ENCODE results near the gene CNOT2. TPM values are rescaled to one million over a fixed set of nuclear protein-coding genes. Genes with fewer than 3 reads are reported as not detected.
"Not testable (repeated sequence)": the region's sequence is repeated elsewhere in the genome, so short reads cannot be mapped to it uniquely, and the experiment has no call there.

The CNOT2 gene
- total RNA-seq, 2 experiments from 2014 or later, result 76.2 to 78.2 TPM

DNA sequence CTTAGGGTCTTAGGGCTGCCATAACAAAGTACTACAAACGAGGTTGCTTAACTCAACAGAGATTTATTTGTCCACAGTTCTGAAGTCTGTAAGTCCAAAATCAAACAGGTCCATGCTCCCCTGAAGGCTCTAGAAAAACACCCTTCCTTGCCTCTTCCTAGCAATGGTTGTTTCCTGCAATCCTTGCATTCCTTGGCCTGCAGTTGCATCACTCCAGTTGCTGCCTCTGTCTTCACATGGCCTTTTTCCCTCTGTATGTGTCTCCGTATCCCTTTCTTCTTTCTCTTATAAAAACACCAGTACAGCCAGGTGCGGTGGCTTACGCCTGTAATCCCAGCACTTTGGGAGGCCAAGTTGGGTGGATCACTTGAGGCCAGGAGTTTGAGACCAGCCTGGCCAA is 140.3 kb downstream of the CNOT2 start:
- no peaks in the 10 kb centered on the region for H3K36me3 Mint-ChIP-seq (ENCODE audit: low read depth)
- H3K9me3 Mint-ChIP-seq (ENCODE audit: insufficient read depth), result no peaks in the 10 kb centered on the region
- no peak overlapping the region for H3K27ac Mint-ChIP-seq
- H3K4me1 Mint-ChIP-seq (ENCODE audit: low read depth), result peaks cover 6% of the 10 kb centered on the region
- DNase-seq (no peak), ATAC-seq (no peak)
- H3K27me3 Mint-ChIP-seq (ENCODE audit: low read depth), result no peaks in the 10 kb centered on the region
- ChIA-PET CTCF (no interaction called here), POLR2A (no interaction called here)
- H3K4me3 Mint-ChIP-seq, result no peak overlapping the region

DNA sequence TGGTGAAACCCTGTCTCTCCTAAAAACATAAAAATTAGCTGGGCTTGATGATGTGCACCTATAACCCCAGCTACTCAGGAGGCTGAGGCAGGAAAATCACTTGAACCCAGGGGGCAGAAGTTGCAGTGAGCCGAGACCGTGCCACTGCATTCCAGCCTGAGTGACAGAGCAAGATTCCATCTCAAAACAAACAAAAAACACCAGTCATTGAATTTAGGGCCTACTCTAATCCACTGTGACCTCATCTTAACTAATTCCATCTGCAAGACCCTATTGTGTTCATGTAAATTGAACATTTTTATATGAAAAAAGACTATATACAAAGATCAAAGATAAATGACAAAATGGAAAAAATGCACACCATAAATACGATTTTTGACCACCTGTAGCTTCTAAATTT is 140.7 kb downstream of the CNOT2 start:
- H3K27ac Mint-ChIP-seq, result no peak overlapping the region

GRCh38 chr12:70386771-70387170 is 143.5 kb downstream of the CNOT2 start:
- no peak for ATAC-seq
- CTCF ChIA-PET, result no interaction called here

More for the DNA sequence above, 140.7 kb downstream of the CNOT2 start:
- no peak overlapping the region for H3K4me3 Mint-ChIP-seq
- DNase-seq (no peak), ATAC-seq (no peak)
- ChIA-PET CTCF (no interaction called here), POLR2A (no interaction called here)
- no peaks in the 10 kb centered on the region for H3K36me3 Mint-ChIP-seq (ENCODE audit: low read depth)
- no peaks in the 10 kb centered on the region for H3K9me3 Mint-ChIP-seq (ENCODE audit: insufficient read depth)
- peaks cover 6% of the 10 kb centered on the region for H3K4me1 Mint-ChIP-seq (ENCODE audit: low read depth)
- H3K27me3 Mint-ChIP-seq (ENCODE audit: low read depth), result no peaks in the 10 kb centered on the region

DNA sequence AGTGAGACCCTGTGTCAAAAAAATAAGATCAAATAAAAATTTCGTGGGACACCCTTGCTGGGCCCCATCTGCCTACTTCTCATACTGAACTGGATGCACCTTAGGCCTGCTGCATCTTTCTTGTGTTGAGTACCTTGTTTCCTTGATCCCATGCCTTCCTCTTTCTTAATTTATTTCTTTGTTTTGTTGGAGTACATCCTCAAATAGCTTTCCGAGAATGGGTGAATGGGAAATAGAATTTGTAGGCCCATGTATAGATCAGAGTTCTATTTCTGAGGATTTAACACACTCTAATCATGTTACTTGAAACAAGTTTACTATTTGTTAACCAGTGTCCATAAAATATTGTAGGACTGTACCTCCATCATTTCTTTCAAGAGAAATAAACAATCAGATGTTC is 146.4 kb downstream of the CNOT2 start:
- Mint-ChIP-seq H3K27me3 (ENCODE audit: low read depth) (no peaks in the 10 kb centered on the region), H3K27ac (no peak overlapping the region), H3K4me1 (ENCODE audit: low read depth) (no peaks in the 10 kb centered on the region), H3K9me3 (ENCODE audit: insufficient read depth) (peaks cover 3% of the 10 kb centered on the region), H3K4me3 (no peak overlapping the region), H3K36me3 (ENCODE audit: low read depth) (no peaks in the 10 kb centered on the region)
- ATAC-seq (no peak), DNase-seq (no peak)
- ChIA-PET POLR2A (no interaction called here), CTCF (no interaction called here)

More at GRCh38 chr12:70386771-70387170, 143.5 kb downstream of the CNOT2 start:
- Mint-ChIP-seq H3K4me3 (no peak overlapping the region), H3K36me3 (ENCODE audit: low read depth) (no peaks in the 10 kb centered on the region), H3K4me1 (ENCODE audit: low read depth) (no peaks in the 10 kb centered on the region), H3K27ac (no peak overlapping the region), H3K9me3 (ENCODE audit: insufficient read depth) (peaks cover 3% of the 10 kb centered on the region), H3K27me3 (ENCODE audit: low read depth) (no peaks in the 10 kb centered on the region)
- POLR2A ChIA-PET, result no interaction called here
- DNase-seq, result no peak

DNA sequence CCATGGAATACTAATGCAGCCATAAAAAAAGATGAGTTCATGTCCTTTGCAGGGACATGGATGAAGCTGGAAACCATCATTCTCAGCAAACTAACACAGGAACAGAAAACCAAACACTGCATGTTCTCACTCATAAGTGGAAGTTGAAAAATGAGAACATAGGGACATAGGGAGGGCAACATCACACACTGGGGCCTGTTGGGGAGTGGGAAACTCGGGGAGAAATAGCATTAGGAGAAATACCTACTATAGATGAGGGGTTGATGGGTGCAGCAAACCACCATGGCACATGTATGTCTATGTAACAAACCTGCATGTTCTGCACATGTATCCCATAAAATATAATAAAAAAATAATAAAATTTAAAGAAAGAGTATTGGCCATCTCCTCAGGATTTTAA is 149.4 kb downstream of the CNOT2 start:
- DNase-seq; H3K4me1 Mint-ChIP-seq (ENCODE audit: low read depth); H3K27me3 Mint-ChIP-seq (ENCODE audit: low read depth); H3K4me3 Mint-ChIP-seq; H3K36me3 Mint-ChIP-seq (ENCODE audit: low read depth); CTCF ChIA-PET; H3K27ac Mint-ChIP-seq; H3K9me3 Mint-ChIP-seq (ENCODE audit: insufficient read depth); ATAC-seq; POLR2A ChIA-PET: not testable (repeated sequence)

GRCh38 chr12:70393787-70394499 is 150.7 kb downstream of the CNOT2 start:
- DNase-seq (no peak), ATAC-seq (no peak)
- POLR2A ChIA-PET, result no interaction called here
- H3K4me1 Mint-ChIP-seq (ENCODE audit: low read depth), result no peaks in the 10 kb centered on the region
- CTCF ChIA-PET, result no interaction called here
- H3K9me3 Mint-ChIP-seq (ENCODE audit: insufficient read depth), result peaks cover 3% of the 10 kb centered on the region
- no peaks in the 10 kb centered on the region for H3K27me3 Mint-ChIP-seq (ENCODE audit: low read depth)
- no peaks in the 10 kb centered on the region for H3K36me3 Mint-ChIP-seq (ENCODE audit: low read depth)
- no peak overlapping the region for H3K27ac Mint-ChIP-seq
- no peak overlapping the region for H3K4me3 Mint-ChIP-seq

DNA sequence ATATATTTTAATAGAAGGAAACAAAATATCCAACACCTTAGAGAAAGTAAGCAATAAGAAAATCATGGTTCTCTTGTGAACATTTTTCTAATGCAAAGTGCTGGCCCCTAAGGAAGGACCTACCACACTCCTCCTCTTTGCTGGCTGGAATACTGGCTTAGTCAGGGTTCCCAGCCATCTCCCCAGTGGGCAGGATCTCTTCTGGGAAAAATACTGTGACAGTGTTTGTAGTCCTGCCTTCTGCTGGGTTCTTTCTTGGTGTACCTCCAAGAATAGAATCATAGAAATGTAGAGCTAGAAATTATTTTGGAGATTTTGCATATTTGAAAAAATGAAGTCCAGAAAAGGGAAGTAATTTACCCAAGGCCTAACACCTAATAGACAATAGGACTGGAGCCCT is 154.8 kb downstream of the CNOT2 start:
- ATAC-seq (no peak), DNase-seq (no peak)
- H3K27me3 Mint-ChIP-seq (ENCODE audit: low read depth), result no peaks in the 10 kb centered on the region
- H3K4me3 Mint-ChIP-seq, result no peak overlapping the region
- no peaks in the 10 kb centered on the region for H3K9me3 Mint-ChIP-seq (ENCODE audit: insufficient read depth)
- CTCF ChIA-PET, result no interaction called here
- H3K27ac Mint-ChIP-seq, result no peak overlapping the region
- POLR2A ChIA-PET, result no interaction called here
- no peaks in the 10 kb centered on the region for H3K4me1 Mint-ChIP-seq (ENCODE audit: low read depth)
- H3K36me3 Mint-ChIP-seq (ENCODE audit: low read depth), result no peaks in the 10 kb centered on the region

DNA sequence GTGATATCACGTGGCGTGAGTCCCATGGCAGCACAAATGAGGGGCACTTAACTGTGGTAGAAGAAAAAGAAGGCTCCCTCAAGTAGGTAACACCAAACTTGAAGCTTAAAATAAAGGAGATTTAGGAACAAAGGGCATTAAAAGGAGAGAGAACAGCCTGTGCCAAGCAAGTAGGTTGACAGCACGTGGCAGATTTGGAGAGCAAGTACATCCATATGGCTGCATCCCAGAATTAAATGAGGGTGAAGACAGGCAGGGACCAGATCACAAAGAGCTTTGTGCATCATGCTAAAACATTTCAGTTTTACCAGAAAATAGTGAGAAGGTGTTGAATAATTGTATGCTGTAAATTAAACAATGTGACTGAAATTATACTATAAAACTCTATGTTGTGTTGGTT is 155.6 kb downstream of the CNOT2 start:
- ATAC-seq (no peak), DNase-seq (no peak)
- Mint-ChIP-seq H3K27ac (no peak overlapping the region), H3K4me3 (no peak overlapping the region), H3K9me3 (ENCODE audit: insufficient read depth) (no peaks in the 10 kb centered on the region), H3K36me3 (ENCODE audit: low read depth) (no peaks in the 10 kb centered on the region), H3K4me1 (ENCODE audit: low read depth) (no peaks in the 10 kb centered on the region), H3K27me3 (ENCODE audit: low read depth) (no peaks in the 10 kb centered on the region)
- ChIA-PET CTCF (no interaction called here), POLR2A (no interaction called here)

- POLR2A ChIA-PET, result no interaction called here
- H3K27me3 Mint-ChIP-seq (ENCODE audit: low read depth), result no peaks in the 10 kb centered on the region
- CTCF ChIA-PET, result interaction anchor here (0.8 kb wide), 1 partner anchor 34 kb away, joined by 3 read pairs; no protein-coding TSS in a partner anchor
- H3K4me3 Mint-ChIP-seq, result no peak overlapping the region
- H3K36me3 Mint-ChIP-seq (ENCODE audit: low read depth), result no peaks in the 10 kb centered on the region
- no peak overlapping the region for H3K27ac Mint-ChIP-seq
- DNase-seq (no peak), ATAC-seq (no peak)
- no peaks in the 10 kb centered on the region for H3K9me3 Mint-ChIP-seq (ENCODE audit: insufficient read depth)
- H3K4me1 Mint-ChIP-seq (ENCODE audit: low read depth), result no peaks in the 10 kb centered on the region
Observed at GRCh38 chr12:70399311-70399710, 156.1 kb downstream of the CNOT2 start.

GRCh38 chr12:70400124-70400523 is 156.9 kb downstream of the CNOT2 start:
- Mint-ChIP-seq H3K4me1 (ENCODE audit: low read depth) (no peaks in the 10 kb centered on the region), H3K36me3 (ENCODE audit: low read depth) (no peaks in the 10 kb centered on the region), H3K27ac (no peak overlapping the region), H3K9me3 (ENCODE audit: insufficient read depth) (no peaks in the 10 kb centered on the region), H3K4me3 (no peak overlapping the region), H3K27me3 (ENCODE audit: low read depth) (no peaks in the 10 kb centered on the region)
- ChIA-PET POLR2A (no interaction called here), CTCF (no interaction called here)
- no peak for DNase-seq
- ATAC-seq, result no peak

DNA sequence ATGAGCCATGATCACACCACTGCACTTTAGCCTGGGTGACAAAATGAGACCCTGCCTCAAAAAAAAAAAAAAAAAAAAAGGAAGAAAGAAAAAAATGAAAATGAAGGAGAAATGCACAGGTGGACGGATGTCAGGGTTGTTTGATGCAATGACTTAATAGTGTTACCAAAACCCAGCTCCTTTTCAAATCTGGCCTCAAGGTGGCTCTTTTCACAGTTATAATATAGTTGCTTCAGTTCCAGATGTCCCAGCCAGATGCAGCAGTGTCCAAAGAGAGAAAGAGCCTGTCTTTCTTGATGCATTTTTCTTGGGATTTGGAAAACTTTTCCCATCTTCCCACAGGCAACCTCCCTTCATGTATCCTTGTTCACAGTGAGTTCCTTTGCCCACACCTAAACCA is 159.4 kb downstream of the CNOT2 start:
- H3K27me3 Mint-ChIP-seq (ENCODE audit: low read depth), result no peaks in the 10 kb centered on the region
- ATAC-seq (no peak), DNase-seq (no peak)
- ChIA-PET POLR2A (no interaction called here), CTCF (no interaction called here)
- no peak overlapping the region for H3K4me3 Mint-ChIP-seq
- H3K4me1 Mint-ChIP-seq (ENCODE audit: low read depth), result no peaks in the 10 kb centered on the region
- H3K36me3 Mint-ChIP-seq (ENCODE audit: low read depth), result no peaks in the 10 kb centered on the region
- H3K27ac Mint-ChIP-seq, result no peak overlapping the region
- H3K9me3 Mint-ChIP-seq (ENCODE audit: insufficient read depth), result no peaks in the 10 kb centered on the region

GRCh38 chr12:70403826-70404225 is 160.6 kb downstream of the CNOT2 start:
- H3K36me3 Mint-ChIP-seq (ENCODE audit: low read depth), result no peaks in the 10 kb centered on the region
- no peaks in the 10 kb centered on the region for H3K27me3 Mint-ChIP-seq (ENCODE audit: low read depth)
- ChIA-PET CTCF (no interaction called here), POLR2A (no interaction called here)
- ATAC-seq (no peak), DNase-seq (no peak)
- no peak overlapping the region for H3K4me3 Mint-ChIP-seq
- H3K4me1 Mint-ChIP-seq (ENCODE audit: low read depth), result no peaks in the 10 kb centered on the region
- no peaks in the 10 kb centered on the region for H3K9me3 Mint-ChIP-seq (ENCODE audit: insufficient read depth)
- H3K27ac Mint-ChIP-seq, result no peak overlapping the region

Data from activated CD8-positive, alpha-beta T cell treated with anti-CD3 and anti-CD28 coated beads, Interleukin-2, amount 10 ng/mL, durations not matched to agents 7 days and 5 days (primary cell).